K562 (cell line): ENCODE data around the gene MCM7. TPM values are rescaled to one million over a fixed set of nuclear protein-coding genes. Genes with fewer than 3 reads are reported as not detected.

Experiments
- AFF4 ChIP-seq: sonication (generic); formaldehyde crosslinking; IDR thresholded peaks from 2 replicates; pipeline ENCODE4 v1.8.0; 2023; ENCODE audit warnings: mild to moderate bottlenecking, missing genetic modification reagents
- CBX8 ChIP-seq: fragments of 200-600 bp; sonication (generic); IDR thresholded peaks from 2 replicates; pipeline ENCODE4 v1.6.1; 2012; ENCODE audit warnings: borderline replicate concordance, mixed run types, low read depth, mild to moderate bottlenecking, moderate library complexity, mixed read lengths, low read length, control low read depth, inconsistent platforms; ENCODE audit not compliant: poor library complexity, severe bottlenecking; ENCODE audit errors: extremely low read depth
- CCNT2 ChIP-seq: IDR thresholded peaks from 2 replicates; pipeline ENCODE4 v1.6.1; 2011; ENCODE audit warnings: borderline replicate concordance, low read depth, mild to moderate bottlenecking, moderate library complexity, mixed read lengths, low read length; ENCODE audit not compliant: insufficient read length; ENCODE audit errors: extremely low read depth
- FOS ChIP-seq: IDR thresholded peaks from 3 replicates; pipeline ENCODE4 v1.6.1; 2011; ENCODE audit not compliant: insufficient read length; ENCODE audit errors: extremely low read depth
- KAT8 ChIP-seq: fragments of 450-650 bp; IDR thresholded peaks from 2 replicates; pipeline ENCODE4 v1.6.1; 2016; ENCODE audit warnings: low read depth, mild to moderate bottlenecking
- MIER1 ChIP-seq: fragments of 450-650 bp; IDR thresholded peaks from 2 replicates; pipeline ENCODE4 v1.6.1; 2016; ENCODE audit warnings: antibody characterized with exemption, mild to moderate bottlenecking, low read depth
- PHF8 ChIP-seq: fragments of 200-600 bp; sonication (generic); IDR thresholded peaks from 2 replicates; pipeline ENCODE4 v1.6.1; 2012; ENCODE audit warnings: mixed run types, mild to moderate bottlenecking, inconsistent platforms, low read length, moderate library complexity, borderline replicate concordance
- SMARCE1 ChIP-seq: fragments of 450-650 bp; IDR thresholded peaks from 2 replicates; pipeline ENCODE4 v1.7.1; 2016; ENCODE audit warnings: mild to moderate bottlenecking
- TAF9B ChIP-seq: fragments of 450-650 bp; IDR thresholded peaks from 2 replicates; pipeline ENCODE4 v1.6.1; 2018; ENCODE audit warnings: mild to moderate bottlenecking; ENCODE audit not compliant: partially characterized antibody
- polyA plus RNA-seq, 8 experiments: library from polyadenylated mRNA; depleted of rRNA in 4 of 8; stranded (reverse) in 5 of 8; unstranded in 3 of 8; fragments of >200 nt; fragmentation: Nextera tagmentation in 2 of 8; fragmentation: Illumina TruSeq in 1 of 8; extraction: Ambion mirVana in 2 of 8; extraction: Trizol in 1 of 8; gene quantifications; 2 replicates each; pipeline versions ENCODE4 v1.2.1 to v1.2.3, GENCODE V29; 2011 to 2014; ENCODE audit warnings: inconsistent platforms in 1 of 8, missing spikeins in 1 of 8
- total RNA-seq, 7 experiments: library from RNA; depleted of rRNA in 6 of 7; stranded (reverse); fragments of >200 nt in 6 of 7; fragmentation: Illumina TruSeq in 2 of 7; extraction: Trizol in 2 of 7; gene quantifications; 2 replicates each; pipeline versions ENCODE4 v1.2.1 to v1.2.3, GENCODE V29; 2011 to 2021; ENCODE audit warnings: low replicate concordance in 1 of 7
- TF ChIP-seq, protein P1 (sequence below): fragments of 450-650 bp; formaldehyde crosslinking; conservative IDR thresholded peaks from 2 replicates; pipeline ENCODE4 v1.4.0; 2022; ENCODE audit warnings: mild to moderate bottlenecking, missing genetic modification characterization
- TF ChIP-seq, protein P2 (sequence below), 2 experiments: fragments of 450-650 bp; IDR thresholded peaks; 2 replicates each; pipeline ENCODE4 v1.6.1; 2018; ENCODE audit warnings: mild to moderate bottlenecking in 2 of 2, low read depth in 1 of 2; ENCODE audit not compliant: partially characterized antibody in 2 of 2
- TF ChIP-seq, protein P3 (sequence below): fragments of 150-350 bp; conservative IDR thresholded peaks from 2 replicates; pipeline ENCODE4 v1.6.1; 2014; ENCODE audit warnings: low read length

MCM7 gene
- total and polyA plus RNA-seq, 9 of the 15 experiments (the other 6 are each of a cell fraction or from before 2014, with no cell fraction given) = 329 to 856 (median 437) TPM

- TF ChIP-seq, protein P1, sequence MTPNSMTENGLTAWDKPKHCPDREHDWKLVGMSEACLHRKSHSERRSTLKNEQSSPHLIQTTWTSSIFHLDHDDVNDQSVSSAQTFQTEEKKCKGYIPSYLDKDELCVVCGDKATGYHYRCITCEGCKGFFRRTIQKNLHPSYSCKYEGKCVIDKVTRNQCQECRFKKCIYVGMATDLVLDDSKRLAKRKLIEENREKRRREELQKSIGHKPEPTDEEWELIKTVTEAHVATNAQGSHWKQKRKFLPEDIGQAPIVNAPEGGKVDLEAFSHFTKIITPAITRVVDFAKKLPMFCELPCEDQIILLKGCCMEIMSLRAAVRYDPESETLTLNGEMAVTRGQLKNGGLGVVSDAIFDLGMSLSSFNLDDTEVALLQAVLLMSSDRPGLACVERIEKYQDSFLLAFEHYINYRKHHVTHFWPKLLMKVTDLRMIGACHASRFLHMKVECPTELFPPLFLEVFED = no peak
- no peak for TF ChIP-seq TAF9B
- no peak for TF ChIP-seq KAT8
- no peak for TF ChIP-seq CBX8
- TF ChIP-seq MIER1 = peak; percentile 64; the same call in 1 of the 2 replicates
- TF ChIP-seq PHF8 = no peak
- TF ChIP-seq, protein P2, sequence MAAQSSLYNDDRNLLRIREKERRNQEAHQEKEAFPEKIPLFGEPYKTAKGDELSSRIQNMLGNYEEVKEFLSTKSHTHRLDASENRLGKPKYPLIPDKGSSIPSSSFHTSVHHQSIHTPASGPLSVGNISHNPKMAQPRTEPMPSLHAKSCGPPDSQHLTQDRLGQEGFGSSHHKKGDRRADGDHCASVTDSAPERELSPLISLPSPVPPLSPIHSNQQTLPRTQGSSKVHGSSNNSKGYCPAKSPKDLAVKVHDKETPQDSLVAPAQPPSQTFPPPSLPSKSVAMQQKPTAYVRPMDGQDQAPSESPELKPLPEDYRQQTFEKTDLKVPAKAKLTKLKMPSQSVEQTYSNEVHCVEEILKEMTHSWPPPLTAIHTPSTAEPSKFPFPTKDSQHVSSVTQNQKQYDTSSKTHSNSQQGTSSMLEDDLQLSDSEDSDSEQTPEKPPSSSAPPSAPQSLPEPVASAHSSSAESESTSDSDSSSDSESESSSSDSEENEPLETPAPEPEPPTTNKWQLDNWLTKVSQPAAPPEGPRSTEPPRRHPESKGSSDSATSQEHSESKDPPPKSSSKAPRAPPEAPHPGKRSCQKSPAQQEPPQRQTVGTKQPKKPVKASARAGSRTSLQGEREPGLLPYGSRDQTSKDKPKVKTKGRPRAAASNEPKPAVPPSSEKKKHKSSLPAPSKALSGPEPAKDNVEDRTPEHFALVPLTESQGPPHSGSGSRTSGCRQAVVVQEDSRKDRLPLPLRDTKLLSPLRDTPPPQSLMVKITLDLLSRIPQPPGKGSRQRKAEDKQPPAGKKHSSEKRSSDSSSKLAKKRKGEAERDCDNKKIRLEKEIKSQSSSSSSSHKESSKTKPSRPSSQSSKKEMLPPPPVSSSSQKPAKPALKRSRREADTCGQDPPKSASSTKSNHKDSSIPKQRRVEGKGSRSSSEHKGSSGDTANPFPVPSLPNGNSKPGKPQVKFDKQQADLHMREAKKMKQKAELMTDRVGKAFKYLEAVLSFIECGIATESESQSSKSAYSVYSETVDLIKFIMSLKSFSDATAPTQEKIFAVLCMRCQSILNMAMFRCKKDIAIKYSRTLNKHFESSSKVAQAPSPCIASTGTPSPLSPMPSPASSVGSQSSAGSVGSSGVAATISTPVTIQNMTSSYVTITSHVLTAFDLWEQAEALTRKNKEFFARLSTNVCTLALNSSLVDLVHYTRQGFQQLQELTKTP (IDR thresholded peaks at IDR 0.05; ENCODE audit: low read depth in 1 of 2, partially characterized antibody in 2 of 2) = peak; percentile 44 to 71
- TF ChIP-seq FOS = no peak
- TF ChIP-seq AFF4 (CRISPR knock-in tag) = no peak
- TF ChIP-seq CCNT2 = no peak
- peak; percentile 62; the same call in 1 of the 2 replicates for TF ChIP-seq SMARCE1
- TF ChIP-seq, protein P3, sequence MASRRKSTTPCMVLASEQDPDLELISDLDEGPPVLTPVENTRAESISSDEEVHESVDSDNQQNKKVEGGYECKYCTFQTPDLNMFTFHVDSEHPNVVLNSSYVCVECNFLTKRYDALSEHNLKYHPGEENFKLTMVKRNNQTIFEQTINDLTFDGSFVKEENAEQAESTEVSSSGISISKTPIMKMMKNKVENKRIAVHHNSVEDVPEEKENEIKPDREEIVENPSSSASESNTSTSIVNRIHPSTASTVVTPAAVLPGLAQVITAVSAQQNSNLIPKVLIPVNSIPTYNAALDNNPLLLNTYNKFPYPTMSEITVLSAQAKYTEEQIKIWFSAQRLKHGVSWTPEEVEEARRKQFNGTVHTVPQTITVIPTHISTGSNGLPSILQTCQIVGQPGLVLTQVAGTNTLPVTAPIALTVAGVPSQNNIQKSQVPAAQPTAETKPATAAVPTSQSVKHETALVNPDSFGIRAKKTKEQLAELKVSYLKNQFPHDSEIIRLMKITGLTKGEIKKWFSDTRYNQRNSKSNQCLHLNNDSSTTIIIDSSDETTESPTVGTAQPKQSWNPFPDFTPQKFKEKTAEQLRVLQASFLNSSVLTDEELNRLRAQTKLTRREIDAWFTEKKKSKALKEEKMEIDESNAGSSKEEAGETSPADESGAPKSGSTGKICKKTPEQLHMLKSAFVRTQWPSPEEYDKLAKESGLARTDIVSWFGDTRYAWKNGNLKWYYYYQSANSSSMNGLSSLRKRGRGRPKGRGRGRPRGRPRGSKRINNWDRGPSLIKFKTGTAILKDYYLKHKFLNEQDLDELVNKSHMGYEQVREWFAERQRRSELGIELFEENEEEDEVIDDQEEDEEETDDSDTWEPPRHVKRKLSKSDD = no peak
These were observed 29.6 kb upstream of the MCM7 start (continued) for GRCh38 chr7:100130608-100131453.
